SKM-1 treated with dmso at 0.1 percent for 144 hours (cell line): ENCODE measurements around the gene FCHSD2.
A peak's percentile ranks its signal among the peaks of the same experiment; 100 is the strongest.
"Not testable (repeated sequence)": the region's sequence is repeated elsewhere in the genome, so short reads cannot be mapped to it uniquely, and the experiment has no call there.

Experiments used
- DNase-seq: peaks from one replicate; lab custom pipeline; 2025; ENCODE audit not compliant: unreplicated experiment; lab: John Stamatoyannopoulos, UW

The FCHSD2 gene

GRCh38 chr11:73152086-73152853 lies 10.2 kb upstream of the FCHSD2 start:
- no peak for DNase-seq

DNA sequence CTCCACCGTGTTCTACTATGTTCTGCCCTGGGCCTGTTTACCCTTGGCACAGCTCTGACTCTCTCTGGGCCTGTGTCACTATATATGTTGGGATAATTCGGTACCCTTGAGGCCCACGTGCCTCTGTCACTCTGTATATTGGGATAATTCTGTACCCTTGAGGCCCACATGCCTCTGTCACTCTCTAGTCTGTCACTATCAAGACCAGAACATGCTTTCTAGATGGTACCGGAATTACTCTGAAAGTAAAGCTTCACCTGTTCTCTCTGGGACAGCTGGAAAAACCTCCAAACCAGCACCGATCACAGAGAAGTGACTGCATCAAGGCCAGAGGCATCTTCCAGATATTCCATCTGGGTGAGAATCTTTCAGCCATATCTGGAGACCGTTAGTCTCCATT lies 9.3 kb upstream of the FCHSD2 start:
- DNase-seq = no peak

DNA sequence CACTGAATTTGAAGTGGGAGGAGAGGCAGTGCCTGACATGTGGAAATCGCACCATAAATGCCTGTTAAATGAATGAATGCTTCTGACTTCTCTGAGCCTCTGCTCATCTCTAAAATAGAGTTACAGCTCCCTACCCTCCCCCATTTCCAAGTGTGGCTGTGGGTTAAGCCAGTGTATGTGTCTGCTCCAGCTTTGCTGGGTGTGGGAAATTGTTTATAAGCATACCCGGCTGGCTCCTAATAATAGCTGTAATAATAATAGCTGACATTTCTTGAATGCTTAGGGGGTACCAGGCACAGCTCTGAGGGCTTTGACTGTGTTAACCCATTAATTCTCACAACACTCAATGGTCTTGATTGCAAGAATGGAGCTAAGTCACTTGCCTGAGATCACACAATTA lies 7.0 kb upstream of the FCHSD2 start:
- DNase-seq = no peak

GRCh38 chr11:73147771-73148681 lies 5.9 kb upstream of the FCHSD2 start:
- DNase-seq = no peak

DNA sequence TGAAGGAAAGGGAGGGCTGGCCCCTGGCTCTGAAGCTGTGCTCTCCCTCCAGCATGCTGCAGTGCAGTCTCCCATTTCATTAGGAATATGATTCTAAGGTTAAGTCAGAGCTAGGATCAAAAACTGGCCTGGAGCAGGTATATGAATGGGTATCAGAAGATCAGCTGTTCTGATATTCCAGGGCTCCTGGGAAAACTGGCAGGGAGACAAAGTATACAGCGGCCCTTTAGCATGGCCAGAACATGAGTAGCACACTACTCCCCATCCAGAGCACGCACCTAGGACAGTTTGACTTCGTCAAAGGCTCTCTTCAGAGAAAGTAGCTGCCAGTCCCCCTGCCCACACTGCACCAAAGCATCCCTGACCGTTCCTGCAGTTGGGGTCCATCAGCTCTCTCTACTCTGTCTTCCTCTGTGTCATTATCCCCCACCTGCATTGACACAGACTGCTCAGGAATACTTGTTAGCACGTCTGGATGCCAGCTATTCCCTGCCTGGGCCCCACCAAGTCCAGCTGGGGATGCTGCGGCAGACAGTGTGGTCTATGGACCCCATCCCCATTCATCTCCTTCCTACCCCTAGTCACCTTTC lies 4.0 kb upstream of the FCHSD2 start:
- DNase-seq = no peak

- peak; percentile 59 for DNase-seq
These were observed 1.2 kb upstream of the FCHSD2 start for GRCh38 chr11:73143126-73143838.

- DNase-seq = peak; percentile 48
These were observed 600 bp downstream of the FCHSD2 start for GRCh38 chr11:73141309-73142127.

GRCh38 chr11:73141031-73141308 lies 1.1 kb downstream of the FCHSD2 start:
- no peak for DNase-seq

DNA sequence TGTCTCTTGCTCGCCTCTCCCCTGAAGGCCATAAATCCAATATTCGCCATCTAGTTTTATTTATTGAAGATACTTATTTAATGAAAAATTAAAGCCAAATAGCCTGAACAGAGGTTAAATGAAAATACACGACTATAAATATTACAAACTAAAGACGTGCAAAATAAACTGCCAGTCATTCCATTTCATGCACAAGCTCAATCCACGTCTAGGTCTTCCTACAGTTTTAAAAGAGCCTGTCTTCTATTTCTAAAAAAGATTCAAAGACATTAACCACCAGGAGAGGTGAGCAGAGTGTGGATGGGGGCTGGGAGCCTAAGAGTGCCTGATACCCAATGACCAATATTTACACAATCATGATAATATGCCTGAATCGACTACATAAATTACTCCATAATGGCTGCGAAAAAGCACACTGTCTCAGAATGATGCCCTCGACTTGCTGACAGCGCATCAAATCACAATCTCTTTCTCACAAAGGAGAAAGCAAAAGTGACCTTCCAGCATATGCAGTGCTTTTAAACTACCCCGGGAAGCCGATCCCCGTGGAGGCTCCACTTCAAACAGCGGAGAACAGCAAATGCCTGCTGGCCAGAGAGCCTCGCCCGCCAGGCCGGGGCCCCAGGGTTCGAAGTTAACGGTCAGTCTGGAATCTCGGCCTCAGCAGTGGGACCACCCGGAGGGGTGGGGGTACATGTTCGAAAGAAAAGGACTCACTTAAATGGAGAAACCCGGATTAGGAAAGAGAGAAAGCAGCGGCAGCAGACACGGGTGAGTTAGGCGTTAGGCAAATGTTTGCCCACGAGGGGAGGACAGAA lies 1.7 kb downstream of the FCHSD2 start:
- DNase-seq = no peak

- no peak for DNase-seq
These were observed 2.5 kb downstream of the FCHSD2 start for GRCh38 chr11:73139476-73140198.

DNA sequence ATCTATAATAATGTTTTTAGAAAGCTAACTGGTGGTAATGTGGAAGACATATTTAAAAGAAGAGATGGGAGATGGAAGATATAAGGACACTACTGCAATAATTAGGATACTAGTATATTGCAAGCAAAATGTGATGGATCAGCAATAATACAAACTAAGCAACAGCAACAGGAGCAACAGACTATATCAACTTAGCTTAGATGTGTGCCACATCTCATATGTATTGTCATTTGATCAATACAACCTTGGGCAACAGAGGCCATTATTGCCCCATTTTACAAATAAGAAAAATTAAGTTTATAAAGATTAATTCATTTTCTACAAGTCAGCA lies 4.2 kb downstream of the FCHSD2 start:
- DNase-seq = no peak

DNA sequence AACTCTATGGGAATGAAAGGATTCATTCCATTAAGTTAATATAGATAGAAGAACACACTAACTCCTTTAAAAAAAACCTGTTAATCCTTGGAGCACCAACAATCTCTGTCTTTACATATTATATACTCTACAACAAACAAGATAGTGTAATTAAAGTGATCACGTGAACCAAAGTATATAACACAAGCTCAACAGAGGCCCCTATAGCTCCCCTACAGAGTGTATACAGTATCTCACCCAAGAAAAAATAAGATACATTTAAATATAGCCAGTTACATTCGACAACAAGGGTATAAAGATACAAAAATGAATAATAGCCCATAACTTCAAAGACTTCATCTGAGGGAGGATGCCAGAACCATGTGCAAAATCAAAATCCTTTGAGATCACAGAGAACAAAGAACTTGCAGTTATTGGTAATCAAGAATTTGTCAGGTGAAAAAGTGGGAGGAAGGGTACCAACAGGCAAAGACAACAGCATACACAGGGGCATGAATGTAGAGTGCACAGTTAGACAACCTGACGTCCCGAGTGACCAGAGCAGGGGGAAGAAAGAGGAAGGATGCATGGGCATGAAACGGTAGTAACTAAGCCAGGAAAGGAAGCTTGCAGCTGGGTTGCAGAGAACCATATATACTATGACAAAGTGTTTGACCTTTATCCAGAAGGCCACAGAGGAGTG lies 4.7 kb downstream of the FCHSD2 start:
- peak; percentile 67 for DNase-seq

GRCh38 chr11:73136722-73137121 lies 5.4 kb downstream of the FCHSD2 start:
- not testable (repeated sequence) for DNase-seq

- no peak for DNase-seq
These were observed 6.5 kb downstream of the FCHSD2 start for GRCh38 chr11:73135346-73136284.

GRCh38 chr11:73132349-73132748 lies 9.8 kb downstream of the FCHSD2 start:
- DNase-seq = not testable (repeated sequence)

DNA sequence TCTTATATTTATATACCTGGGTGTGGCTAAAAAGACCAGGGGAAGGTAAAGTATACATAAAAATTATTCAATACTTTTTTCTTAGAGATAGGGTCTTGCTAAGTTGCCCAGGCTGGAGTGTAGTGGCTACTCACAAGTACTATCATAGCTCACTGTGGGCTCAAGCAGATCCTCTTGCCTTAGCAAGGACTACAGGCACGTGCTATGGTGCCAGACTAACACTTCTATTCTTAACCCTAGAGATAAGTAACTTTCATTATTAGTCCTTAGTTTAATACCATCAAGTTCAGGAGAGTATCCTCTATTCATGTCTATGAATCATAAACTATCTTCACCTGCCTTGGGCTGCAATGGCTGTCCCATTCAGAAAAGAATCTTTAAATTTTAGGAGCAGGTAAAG lies 11.9 kb downstream of the FCHSD2 start:
- no peak for DNase-seq

DNA sequence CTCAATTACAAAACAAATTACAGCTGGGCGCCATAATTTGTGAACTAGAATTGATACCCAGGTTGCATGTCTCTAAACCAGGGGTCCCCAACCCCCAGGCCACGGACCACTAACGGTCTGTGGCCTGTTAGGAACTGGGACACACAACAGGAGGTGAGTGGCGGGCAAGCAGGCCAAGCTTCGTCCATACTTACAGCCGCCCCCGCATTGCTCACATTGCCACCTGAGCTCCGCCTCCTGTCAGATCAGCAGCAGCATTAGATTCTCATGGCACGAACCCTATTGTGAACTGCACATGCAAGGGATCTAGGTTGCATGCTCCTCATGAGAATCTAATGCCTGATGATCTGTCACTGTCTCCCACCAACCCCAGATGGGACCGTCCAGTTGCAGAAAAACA lies 12.9 kb downstream of the FCHSD2 start:
- DNase-seq = no peak
